ENCODE results near the gene EMC6. TPM values are rescaled to one million over a fixed set of nuclear protein-coding genes. Genes with fewer than 3 reads are reported as not detected.
A peak's percentile ranks its signal among the peaks of the same experiment; 100 is the strongest.

Gene EMC6
- total and polyA plus RNA-seq, 2 of the 13 experiments (the other 11 are each of a cell fraction or from before 2014, with no cell fraction given), result 45.1 to 47.7 TPM

DNA sequence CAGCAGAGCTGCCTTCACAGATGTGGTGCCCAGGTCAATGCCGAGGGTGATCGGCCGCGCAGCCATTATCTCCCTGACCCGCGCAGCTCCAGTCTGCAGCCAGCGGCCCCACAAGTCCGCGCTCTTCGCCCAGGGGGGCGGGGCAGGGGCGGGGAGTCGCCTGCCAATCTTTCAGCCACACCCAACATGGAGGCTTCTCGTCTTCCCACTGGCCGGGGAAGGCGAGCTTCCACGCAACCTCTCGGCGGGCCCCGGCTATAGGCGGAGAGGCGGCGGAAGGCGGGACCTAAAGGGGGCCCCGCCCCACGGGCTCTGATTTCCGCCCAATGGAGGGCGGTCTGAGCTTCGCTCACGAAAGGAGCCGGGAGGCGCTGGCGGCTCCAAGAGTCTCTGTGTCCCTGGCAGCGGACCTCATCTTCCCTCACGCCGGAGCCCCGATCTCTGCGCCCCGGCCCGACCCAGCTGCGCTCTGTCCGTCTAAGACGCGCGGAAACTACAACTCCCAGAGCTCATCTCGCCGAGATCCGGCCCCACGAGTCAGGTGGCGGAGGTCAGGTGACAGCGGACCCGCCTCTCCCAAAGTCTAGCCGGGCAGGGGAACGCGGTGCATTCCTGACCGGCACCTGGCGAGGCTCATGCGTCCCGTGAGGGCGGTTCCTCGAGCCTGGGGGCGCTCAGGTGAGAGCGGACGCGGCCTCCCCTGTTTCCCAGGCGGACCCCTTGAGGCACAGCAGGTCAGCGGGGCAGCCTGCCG, 32.3 kb upstream of the EMC6 start, which contains the start of the genes CTNS and SHPK (continued):
- TF ChIP-seq EEA1 (CRISPR knock-in tag; IDR thresholded peaks at IDR 0.05; ENCODE audit: borderline replicate concordance), result peak; percentile 69; the same call in 1 of the 2 replicates
- TF ChIP-seq KLF13 (CRISPR knock-in tag; IDR thresholded peaks at IDR 0.05), result peak; percentile 89
- TF ChIP-seq CREM (IDR thresholded peaks at IDR 0.05), result peak; percentile 82
- TF ChIP-seq CREM (CRISPR knock-in tag; IDR thresholded peaks at IDR 0.05), result no peak
- no peak for TF ChIP-seq ZNF34 (CRISPR knock-in tag; IDR thresholded peaks at IDR 0.05; ENCODE audit: borderline replicate concordance)
- TF ChIP-seq ZNF782 (CRISPR knock-in tag; IDR thresholded peaks at IDR 0.05; ENCODE audit: borderline replicate concordance), result peak; percentile 71; the same call in 1 of the 2 replicates
- 0 out of 2 replicates have a peak, but pooled peaks have one; percentile 31 for TF ChIP-seq GPN1 (CRISPR knock-in tag; IDR thresholded peaks at IDR 0.05; ENCODE audit: borderline replicate concordance)
- TF ChIP-seq IRX3 (CRISPR knock-in tag; IDR thresholded peaks at IDR 0.05; ENCODE audit: borderline replicate concordance, low read depth), result no peak
- no peak for TF ChIP-seq HHEX (CRISPR knock-in tag; IDR thresholded peaks at IDR 0.05)
- no peak for TF ChIP-seq RARG (CRISPR knock-in tag; IDR thresholded peaks at IDR 0.05; ENCODE audit: low read depth)
- TF ChIP-seq SCMH1 (CRISPR knock-in tag; IDR thresholded peaks at IDR 0.05; ENCODE audit: borderline replicate concordance), result no peak
- no peak for TF ChIP-seq ZNF234 (CRISPR knock-in tag; conservative IDR thresholded peaks at IDR 0.05)
- no peak for TF ChIP-seq HOXA7 (CRISPR knock-in tag; IDR thresholded peaks at IDR 0.05)
- TF ChIP-seq DPF2 (CRISPR knock-in tag; IDR thresholded peaks at IDR 0.05; ENCODE audit: borderline replicate concordance, low read depth), result no peak
- TF ChIP-seq, protein P1, sequence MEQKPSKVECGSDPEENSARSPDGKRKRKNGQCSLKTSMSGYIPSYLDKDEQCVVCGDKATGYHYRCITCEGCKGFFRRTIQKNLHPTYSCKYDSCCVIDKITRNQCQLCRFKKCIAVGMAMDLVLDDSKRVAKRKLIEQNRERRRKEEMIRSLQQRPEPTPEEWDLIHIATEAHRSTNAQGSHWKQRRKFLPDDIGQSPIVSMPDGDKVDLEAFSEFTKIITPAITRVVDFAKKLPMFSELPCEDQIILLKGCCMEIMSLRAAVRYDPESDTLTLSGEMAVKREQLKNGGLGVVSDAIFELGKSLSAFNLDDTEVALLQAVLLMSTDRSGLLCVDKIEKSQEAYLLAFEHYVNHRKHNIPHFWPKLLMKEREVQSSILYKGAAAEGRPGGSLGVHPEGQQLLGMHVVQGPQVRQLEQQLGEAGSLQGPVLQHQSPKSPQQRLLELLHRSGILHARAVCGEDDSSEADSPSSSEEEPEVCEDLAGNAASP (CRISPR knock-in tag; IDR thresholded peaks at IDR 0.05; ENCODE audit: borderline replicate concordance), result peak; percentile 13; the same call in 1 of the 2 replicates
- no peak for TF ChIP-seq ZFP36L1 (CRISPR knock-in tag; IDR thresholded peaks at IDR 0.05)
- TF ChIP-seq, protein P2, sequence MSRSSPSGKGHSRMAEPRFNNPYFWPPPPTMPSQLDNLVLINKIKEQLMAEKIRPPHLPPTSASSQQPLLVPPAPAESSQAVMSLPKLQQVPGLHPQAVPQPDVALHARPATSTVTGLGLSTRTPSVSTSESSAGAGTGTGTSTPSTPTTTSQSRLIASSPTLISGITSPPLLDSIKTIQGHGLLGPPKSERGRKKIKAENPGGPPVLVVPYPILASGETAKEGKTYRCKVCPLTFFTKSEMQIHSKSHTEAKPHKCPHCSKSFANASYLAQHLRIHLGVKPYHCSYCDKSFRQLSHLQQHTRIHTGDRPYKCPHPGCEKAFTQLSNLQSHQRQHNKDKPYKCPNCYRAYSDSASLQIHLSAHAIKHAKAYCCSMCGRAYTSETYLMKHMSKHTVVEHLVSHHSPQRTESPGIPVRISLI (CRISPR knock-in tag; IDR thresholded peaks at IDR 0.05; ENCODE audit: borderline replicate concordance), result no peak; the same call in 1 of the 2 replicates
- TF ChIP-seq ZNF780A (CRISPR knock-in tag; IDR thresholded peaks at IDR 0.05), result no peak
- TF ChIP-seq, protein P3, sequence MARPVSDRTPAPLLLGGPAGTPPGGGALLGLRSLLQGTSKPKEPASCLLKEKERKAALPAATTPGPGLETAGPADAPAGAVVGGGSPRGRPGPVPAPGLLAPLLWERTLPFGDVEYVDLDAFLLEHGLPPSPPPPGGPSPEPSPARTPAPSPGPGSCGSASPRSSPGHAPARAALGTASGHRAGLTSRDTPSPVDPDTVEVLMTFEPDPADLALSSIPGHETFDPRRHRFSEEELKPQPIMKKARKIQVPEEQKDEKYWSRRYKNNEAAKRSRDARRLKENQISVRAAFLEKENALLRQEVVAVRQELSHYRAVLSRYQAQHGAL (CRISPR knock-in tag; IDR thresholded peaks at IDR 0.05; ENCODE audit: not compliant biosample characterization), result no peak
- TF ChIP-seq, protein P4, sequence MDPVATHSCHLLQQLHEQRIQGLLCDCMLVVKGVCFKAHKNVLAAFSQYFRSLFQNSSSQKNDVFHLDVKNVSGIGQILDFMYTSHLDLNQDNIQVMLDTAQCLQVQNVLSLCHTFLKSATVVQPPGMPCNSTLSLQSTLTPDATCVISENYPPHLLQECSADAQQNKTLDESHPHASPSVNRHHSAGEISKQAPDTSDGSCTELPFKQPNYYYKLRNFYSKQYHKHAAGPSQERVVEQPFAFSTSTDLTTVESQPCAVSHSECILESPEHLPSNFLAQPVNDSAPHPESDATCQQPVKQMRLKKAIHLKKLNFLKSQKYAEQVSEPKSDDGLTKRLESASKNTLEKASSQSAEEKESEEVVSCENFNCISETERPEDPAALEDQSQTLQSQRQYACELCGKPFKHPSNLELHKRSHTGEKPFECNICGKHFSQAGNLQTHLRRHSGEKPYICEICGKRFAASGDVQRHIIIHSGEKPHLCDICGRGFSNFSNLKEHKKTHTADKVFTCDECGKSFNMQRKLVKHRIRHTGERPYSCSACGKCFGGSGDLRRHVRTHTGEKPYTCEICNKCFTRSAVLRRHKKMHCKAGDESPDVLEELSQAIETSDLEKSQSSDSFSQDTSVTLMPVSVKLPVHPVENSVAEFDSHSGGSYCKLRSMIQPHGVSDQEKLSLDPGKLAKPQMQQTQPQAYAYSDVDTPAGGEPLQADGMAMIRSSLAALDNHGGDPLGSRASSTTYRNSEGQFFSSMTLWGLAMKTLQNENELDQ (CRISPR knock-in tag; IDR thresholded peaks at IDR 0.05; ENCODE audit: borderline replicate concordance), result no peak
- peak; percentile 81; the same call in 1 of the 2 replicates for TF ChIP-seq ZNF558 (CRISPR knock-in tag; IDR thresholded peaks at IDR 0.05; ENCODE audit: borderline replicate concordance)
- TF ChIP-seq ZNF788 (CRISPR knock-in tag; IDR thresholded peaks at IDR 0.05; ENCODE audit: borderline replicate concordance), result peak; percentile 58; the same call in 1 of the 2 replicates
- TF ChIP-seq ZSCAN21 (CRISPR knock-in tag; IDR thresholded peaks at IDR 0.05; ENCODE audit: borderline replicate concordance), result peak; percentile 80
- no peak for TF ChIP-seq HNRNPK (IDR thresholded peaks at IDR 0.05; ENCODE audit: low read depth, low read length, poor library complexity, severe bottlenecking)

Data from HepG2 (cell line).